GM12891 (cell line): ENCODE results near the gene HSD17B13.

Experiments
- POLR2AphosphoS5 ChIP-seq: IDR thresholded peaks from 2 replicates; pipeline ENCODE4 v1.6.1; 2011; ENCODE audit warnings: low read depth, low read length, control low read depth
- POU2F2 ChIP-seq: IDR thresholded peaks from 2 replicates; pipeline ENCODE4 v1.6.1; 2011; ENCODE audit warnings: low read depth, mild to moderate bottlenecking, control low read depth, low read length, moderate library complexity

DNA sequence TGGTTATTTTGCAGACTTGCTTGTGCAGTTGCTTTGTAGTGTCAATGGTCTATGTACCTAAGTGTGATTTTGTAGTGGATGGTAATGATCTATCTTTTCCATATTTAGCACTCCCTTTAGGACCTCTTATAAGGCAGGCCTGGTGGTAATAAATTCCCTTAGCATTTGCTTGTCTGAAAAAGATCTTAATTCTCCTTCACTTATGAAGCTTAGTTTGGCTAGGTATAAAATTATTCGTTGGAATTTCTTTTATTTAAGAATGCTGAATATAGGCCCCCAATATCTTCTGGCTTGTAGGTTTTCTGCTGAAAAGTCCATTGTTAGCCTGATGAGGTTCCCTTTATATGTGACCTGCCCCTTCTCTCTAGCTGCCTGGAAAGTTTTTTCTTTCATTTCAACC is 10.6 kb upstream of the HSD17B13 start:
- TF ChIP-seq POU2F2, result no peak
- no peak for TF ChIP-seq POLR2AphosphoS5
